K562 (cell line): Measurements from ENCODE around the gene PCSK5. TPM values are rescaled to one million over a fixed set of nuclear protein-coding genes. Genes with fewer than 3 reads are reported as not detected.

Experiments
- ATAC-seq: fragments of 200-7000 bp; cut with Tn5 transposase; 3 replicates; pipeline ENCODE4 v1.9.1; 2020; ENCODE audit warnings: moderate library complexity
- BruUV-seq: library from RNA; stranded (reverse); fragments of 400-500 nt; replicated peaks from 2 replicates; lab custom pipeline; 2021; lab: Mats Ljungman, UMichigan
- CTCF ChIA-PET: fragments of 300-600 bp; formaldehyde crosslinking; extraction: SDS; loops from one replicate; lab custom pipeline; 2021; ENCODE audit warnings: low intra/inter-chr PET ratio; lab: Yijun Ruan, JAX
- POLR2A ChIA-PET: fragments of 300-600, 350-650 bp; sonication (Branson Sonifier 250); formaldehyde crosslinking; extraction: SDS; loops from one replicate; lab custom pipeline; 2021; ENCODE audit warnings: antibody characterized with exemption, inconsistent platforms; lab: Yijun Ruan, JAX
- DNase-seq, 4 experiments: peaks; one replicate each; pipeline versions ENCODE4 v3.0.0 to v3.0.0-alpha.2; 2011 to 2018; ENCODE audit warnings: low spot score in 3 of 4, mixed read lengths in 3 of 4; ENCODE audit errors: extremely low read depth in 1 of 4
- FAIRE-seq: peaks from 2 replicates; lab custom pipeline; 2011; peaks lifted over from hg19 to GRCh38; lab: Jason Lieb, UNC
- H2AFZ ChIP-seq: 2 replicates; pipeline ENCODE4 v1.6.0; 2011; ENCODE audit warnings: low read depth, low read length, control low read depth, inconsistent platforms
- H3K27ac ChIP-seq: fragments of 200-600 bp; 3 replicates; pipeline ENCODE4 v1.8.0; 2011; ENCODE audit warnings: low read depth, mild to moderate bottlenecking, control low read depth, inconsistent platforms, low read length, moderate library complexity, mixed read lengths; ENCODE audit errors: extremely low read depth
- H3K27me3 ChIP-seq, 2 experiments: fragments of 300-600 bp in 1 of 2; 2 replicates in 1 of 2; 3 replicates in 1 of 2; pipeline versions ENCODE4 v1.6.0 to v1.8.0; 2011; ENCODE audit warnings: inconsistent platforms in 2 of 2, low read length in 2 of 2, mild to moderate bottlenecking in 1 of 2, mixed read lengths in 1 of 2, moderate library complexity in 1 of 2; ENCODE audit not compliant: control insufficient read depth in 2 of 2, insufficient read depth in 2 of 2
- H3K36me3 ChIP-seq: fragments of 300-600 bp; 3 replicates; pipeline ENCODE4 v1.8.0; 2011; ENCODE audit warnings: mild to moderate bottlenecking, low read length, inconsistent platforms; ENCODE audit not compliant: control insufficient read depth, insufficient read depth
- H3K4me1 ChIP-seq, 2 experiments: fragments of 200-600 bp in 1 of 2; replicated peaks in 1 of 2; 2 replicates in 1 of 2; 3 replicates in 1 of 2; pipeline versions ENCODE4 v1.5.1 to v1.8.0; 2011; ENCODE audit warnings: inconsistent platforms in 2 of 2, low read length in 2 of 2, mild to moderate bottlenecking in 1 of 2, mixed read lengths in 1 of 2, moderate library complexity in 1 of 2; ENCODE audit not compliant: control insufficient read depth in 2 of 2, insufficient read depth in 2 of 2
- H3K4me2 ChIP-seq: 2 replicates; pipeline ENCODE4 v1.6.1; 2011; ENCODE audit warnings: low read length, control low read depth, inconsistent platforms, mixed read lengths; ENCODE audit not compliant: insufficient read depth
- H3K4me3 ChIP-seq: fragments of 200-600 bp; sonication (generic), shearing (Covaris generic); 2 replicates; pipeline ENCODE4 v1.5.1; 2016; ENCODE audit warnings: control low read depth, inconsistent platforms
- H3K79me2 ChIP-seq: fragments of 200-600 bp; 3 replicates; pipeline ENCODE4 v1.8.0; 2011; ENCODE audit warnings: low read length, inconsistent platforms; ENCODE audit not compliant: control insufficient read depth, insufficient read depth
- H3K9ac ChIP-seq, 2 experiments: 2 replicates each; pipeline versions ENCODE4 v1.6.0 to v1.6.1; 2011; ENCODE audit warnings: low read depth in 2 of 2, low read length in 2 of 2, control low read depth in 1 of 2, inconsistent platforms in 1 of 2, mild to moderate bottlenecking in 1 of 2, mixed read lengths in 1 of 2; ENCODE audit not compliant: insufficient read depth in 1 of 2
- H3K9me1 ChIP-seq: one replicate; pipeline ENCODE4 v1.6.0; 2011; ENCODE audit warnings: inconsistent platforms, mild to moderate bottlenecking, low read length, moderate library complexity; ENCODE audit not compliant: control insufficient read depth, insufficient read depth
- H3K9me3 ChIP-seq: replicated peaks from 2 replicates; pipeline ENCODE4 v1.5.1; 2011; ENCODE audit warnings: low read depth, low read length, inconsistent platforms; ENCODE audit not compliant: control insufficient read depth, insufficient read depth
- H4K20me1 ChIP-seq: replicated peaks from 2 replicates; pipeline ENCODE4 v1.6.1; 2011; ENCODE audit warnings: low read length, inconsistent platforms, mixed read lengths; ENCODE audit not compliant: control insufficient read depth, insufficient read depth
- ELK1 ChIP-seq: sonication (generic); formaldehyde crosslinking; IDR thresholded peaks from 2 replicates; pipeline ENCODE4 v1.8.1; 2022; ENCODE audit warnings: missing genetic modification reagents
- HNRNPH1 ChIP-seq: fragments of 200-400 bp; formaldehyde crosslinking; optimal IDR thresholded peaks from 2 replicates; pipeline ENCODE3; 2017; ENCODE audit warnings: low read depth, mild to moderate bottlenecking, low read length, moderate library complexity
- POLR3A ChIP-seq: IDR thresholded peaks from 2 replicates; pipeline ENCODE4 v1.6.1; 2011; ENCODE audit warnings: borderline replicate concordance, mild to moderate bottlenecking, moderate library complexity; ENCODE audit not compliant: insufficient read length, insufficient read depth; ENCODE audit errors: extremely low read depth
- SAFB ChIP-seq: fragments of 200-400 bp; formaldehyde crosslinking; IDR thresholded peaks from 2 replicates; pipeline ENCODE4 v1.6.1; 2017; ENCODE audit warnings: low read depth, low read length, borderline replicate concordance
- SMAD4 ChIP-seq: fragments of 250-450 bp; sonication (Bioruptor Pico); conservative IDR thresholded peaks from 2 replicates; pipeline ENCODE4 v1.8.0; 2021; ENCODE audit warnings: inconsistent platforms, mild to moderate bottlenecking, moderate library complexity
- TCF3 ChIP-seq: sonication (generic); formaldehyde crosslinking; IDR thresholded peaks from 2 replicates; pipeline ENCODE4 v1.4.0; 2020; ENCODE audit warnings: mild to moderate bottlenecking, missing genetic modification reagents
- ZNF316 ChIP-seq: fragments of 450-650 bp; IDR thresholded peaks from 2 replicates; pipeline ENCODE4 v1.6.1; 2016
- WGBS: fragments of 100-300 bp; shearing (Covaris generic); methylation state at CpG from one replicate; pipeline ENCODE4 v1.1.6; 2016; ENCODE audit warnings: low coverage, mixed read lengths; ENCODE audit not compliant: insufficient coverage; ENCODE audit errors: missing lambda C conversion rate; 5-methylcytosine and 5-hydroxymethylcytosine counted together
- in situ Hi-C: fragments of 300-500 bp; cut with MboI; formaldehyde crosslinking; loops from 4 replicates; pipeline ENCODE4 v1.15.0; 2018; ENCODE audit warnings: inconsistent platforms, mixed read lengths
- intact Hi-C: fragments of 100-400 bp; cut with micrococcal nuclease; formaldehyde crosslinking; loops from 2 replicates; pipeline ENCODE4 v1.14.2; 2022
- polyA plus RNA-seq, 8 experiments: library from polyadenylated mRNA; depleted of rRNA in 4 of 8; stranded (reverse) in 5 of 8; unstranded in 3 of 8; fragments of >200 nt; fragmentation: Nextera tagmentation in 2 of 8; fragmentation: Illumina TruSeq in 1 of 8; extraction: Ambion mirVana in 2 of 8; extraction: Trizol in 1 of 8; gene quantifications; 2 replicates each; pipeline versions ENCODE4 v1.2.1 to v1.2.3, GENCODE V29; 2011 to 2014; ENCODE audit warnings: inconsistent platforms in 1 of 8, missing spikeins in 1 of 8
- total RNA-seq, 7 experiments: library from RNA; depleted of rRNA in 6 of 7; stranded (reverse); fragments of >200 nt in 6 of 7; fragmentation: Illumina TruSeq in 2 of 7; extraction: Trizol in 2 of 7; gene quantifications; 2 replicates each; pipeline versions ENCODE4 v1.2.1 to v1.2.3, GENCODE V29; 2011 to 2021; ENCODE audit warnings: low replicate concordance in 1 of 7

Gene PCSK5
- total and polyA plus RNA-seq, 9 of the 15 experiments (the other 6 are each of a cell fraction or from before 2014, with no cell fraction given) = not detected

GRCh38 chr9:76177931-76178330 lies 287.5 kb downstream of the PCSK5 start:
- intact Hi-C loops (no loop called here), in situ Hi-C loops (no loop called here)
- no peaks in the 10 kb centered on the region for H3K4me1 ChIP-seq
- H3K27ac ChIP-seq = no peak overlapping the region
- ChIA-PET CTCF (no interaction called here), POLR2A (no interaction called here)
- BruUV-seq = no TSS peak
- DNase-seq (no peak), FAIRE-seq (no peak), ATAC-seq (no peak)
- H3K36me3 ChIP-seq = no peaks in the 10 kb centered on the region
- no peaks in the 10 kb centered on the region for H3K9me1 ChIP-seq
- no peaks in the 10 kb centered on the region for H3K9me3 ChIP-seq
- H3K9ac ChIP-seq = no peak overlapping the region
- no peak overlapping the region for H3K4me3 ChIP-seq
- no peaks in the 10 kb centered on the region for H3K79me2 ChIP-seq
- H3K4me2 ChIP-seq = no peak overlapping the region
- no peaks in the 10 kb centered on the region for H4K20me1 ChIP-seq
- 0% methylated on average over 5 of the region's 5 CpGs for WGBS
- H3K27me3 ChIP-seq = no peaks in the 10 kb centered on the region
- H2AFZ ChIP-seq = no peak overlapping the region
- TF ChIP-seq SMAD4 (no peak), SAFB (no peak), ELK1 (CRISPR knock-in tag) (no peak), POLR3A (no peak), TCF3 (no peak), HNRNPH1 (no peak), ZNF316 (no peak)
- TF ChIP-seq, all 486 proteins: peak for 0
